GM12865 (cell line): Measurements from ENCODE around the gene LDHD.

Source experiments
- DNase-seq: peaks from one replicate; pipeline ENCODE4 v3.0.0; 2010; ENCODE audit warnings: low read depth
- H3K4me3 ChIP-seq: 2 replicates; pipeline ENCODE4 v1.5.1; 2011; ENCODE audit warnings: mild to moderate bottlenecking, low read depth, low read length, control low read depth
- CTCF ChIP-seq: IDR thresholded peaks from 2 replicates; pipeline ENCODE4 v1.5.1; 2011; ENCODE audit warnings: low read length, control low read depth, low read depth, inconsistent platforms; ENCODE audit not compliant: insufficient read depth; ENCODE audit errors: missing control alignments

The LDHD gene

DNA sequence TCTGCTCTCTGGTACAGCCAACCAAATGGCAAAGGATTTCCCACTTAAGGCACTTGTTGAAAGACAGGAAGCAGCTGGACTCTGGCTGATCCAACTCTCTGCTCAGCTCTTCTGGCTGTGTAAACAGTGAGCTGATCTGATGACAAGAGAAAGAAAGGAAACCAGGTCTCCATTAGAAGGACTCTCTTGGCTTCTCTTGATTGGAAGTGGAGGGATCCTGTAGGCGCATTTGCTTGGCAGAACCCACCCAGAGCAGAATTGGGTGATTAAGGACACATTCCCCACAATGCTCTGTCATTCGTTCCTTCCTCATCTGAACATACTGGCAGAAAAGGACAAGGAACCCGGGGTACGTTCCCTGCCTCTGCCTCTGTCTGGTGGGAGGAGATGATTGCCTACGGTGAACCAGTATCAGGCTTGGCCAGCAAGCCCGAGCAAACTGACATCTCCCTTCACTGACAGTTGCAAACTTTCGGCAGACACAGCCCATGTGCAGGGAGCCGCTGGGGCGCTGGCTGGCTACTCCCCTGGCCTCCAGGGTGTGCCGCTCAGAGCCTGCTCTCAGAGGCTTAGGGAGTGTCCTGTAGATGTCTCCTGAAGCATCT, 29.1 kb downstream of the LDHD start:
- TF ChIP-seq CTCF: no peak
- DNase-seq: peak; percentile 18
- H3K4me3 ChIP-seq: no peak overlapping the region

GRCh38 chr16:75086688-75087374, 29.7 kb downstream of the LDHD start:
- TF ChIP-seq CTCF: no peak
- no peak overlapping the region for H3K4me3 ChIP-seq
- DNase-seq: no peak

GRCh38 chr16:75086281-75086680, 30.3 kb downstream of the LDHD start:
- TF ChIP-seq CTCF: no peak
- no peak overlapping the region for H3K4me3 ChIP-seq
- DNase-seq: no peak

DNA sequence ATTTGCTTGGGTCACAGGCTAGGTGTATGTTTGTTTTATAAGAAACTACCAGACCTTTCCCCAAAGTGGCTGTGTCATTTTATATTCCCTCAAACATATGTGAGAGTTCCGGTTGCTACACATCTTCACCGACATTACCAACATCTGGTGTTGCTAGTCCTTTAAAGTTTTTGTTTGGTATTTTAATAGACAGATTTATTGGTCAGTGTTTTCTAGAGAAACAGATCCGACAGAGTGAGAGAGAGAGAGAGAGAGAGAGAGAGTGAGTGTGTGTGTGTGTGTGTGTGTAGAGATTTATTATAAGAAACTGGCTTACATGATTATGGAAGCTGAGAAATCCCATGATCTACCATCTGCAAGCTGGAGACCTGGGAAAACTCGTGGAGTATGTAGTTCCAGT, 31.0 kb downstream of the LDHD start:
- no peak for TF ChIP-seq CTCF
- DNase-seq: no peak
- H3K4me3 ChIP-seq: no peak overlapping the region

GRCh38 chr16:75083813-75084212, 32.8 kb downstream of the LDHD start:
- H3K4me3 ChIP-seq: no peak overlapping the region

DNA sequence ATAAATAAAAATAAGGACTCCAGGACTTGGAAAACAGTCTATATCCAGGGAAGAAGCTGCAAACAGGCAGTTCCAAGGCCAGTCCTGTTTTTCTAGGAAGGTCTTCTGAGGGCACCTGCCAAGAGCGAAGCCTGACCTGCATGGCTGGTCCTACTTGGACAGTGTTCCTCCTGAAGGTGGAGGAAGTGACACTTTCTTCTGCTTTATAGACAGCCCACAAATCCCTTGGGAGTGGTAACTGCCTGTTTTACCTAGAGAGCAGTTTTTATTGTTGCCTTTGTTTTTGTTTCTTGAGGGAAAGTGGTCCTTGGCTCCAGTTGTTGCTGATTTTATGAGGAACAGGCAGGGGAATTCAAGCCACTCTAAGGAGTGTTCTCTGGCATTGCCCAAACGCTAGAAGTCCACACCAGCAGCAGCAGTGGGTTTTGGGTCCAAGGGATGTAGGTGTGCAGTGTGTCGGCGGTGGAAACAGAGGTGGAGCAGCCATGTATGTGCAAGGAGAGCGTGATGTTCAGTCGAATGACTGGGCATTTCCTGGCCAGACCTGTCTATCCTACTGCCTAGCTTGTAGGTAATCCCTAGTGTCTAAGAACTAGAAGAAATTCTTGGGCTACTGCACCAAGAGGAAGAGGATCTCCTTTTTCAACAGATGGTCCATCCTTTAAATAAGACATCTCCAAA, 35.3 kb downstream of the LDHD start:
- peak; percentile 47 for DNase-seq
- no peak overlapping the region for H3K4me3 ChIP-seq
- TF ChIP-seq CTCF: no peak

More at GRCh38 chr16:75083813-75084212, 32.8 kb downstream of the LDHD start:
- no peak for DNase-seq
- no peak for TF ChIP-seq CTCF
